K562 (cell line): ENCODE data around the gene AKAP12. TPM values are rescaled to one million over a fixed set of nuclear protein-coding genes. Genes with fewer than 3 reads are reported as not detected.

Source experiments
- BDP1 ChIP-seq: IDR thresholded peaks from 3 replicates; pipeline ENCODE4 v1.6.1; 2011; ENCODE audit not compliant: insufficient read length, insufficient read depth
- BRCA1 ChIP-seq, 2 experiments: fragments of 450-650 bp in 1 of 2; sonication (generic) in 1 of 2; formaldehyde crosslinking in 1 of 2; IDR thresholded peaks; 2 replicates each; pipeline versions ENCODE4 v1.5.0 to v1.6.1; 2017 to 2020; ENCODE audit warnings: mild to moderate bottlenecking in 1 of 2, missing genetic modification reagents in 1 of 2
- E2F3 ChIP-seq: fragments of 250-450 bp; sonication (Bioruptor Pico); IDR thresholded peaks from 2 replicates; pipeline ENCODE4 v1.4.0; 2020; ENCODE audit warnings: mild to moderate bottlenecking
- HNRNPLL ChIP-seq: fragments of 200-400 bp; formaldehyde crosslinking; IDR thresholded peaks from 2 replicates; pipeline ENCODE4 v1.6.1; 2017; ENCODE audit warnings: low read length, low read depth, mild to moderate bottlenecking; ENCODE audit not compliant: poor library complexity, severe bottlenecking
- HNRNPUL1 ChIP-seq: fragments of 200-400 bp; formaldehyde crosslinking; IDR thresholded peaks from 2 replicates; pipeline ENCODE4 v1.6.1; 2017; ENCODE audit warnings: low read length
- MYC ChIP-seq, 2 experiments: fragments of 250-450 bp in 1 of 2; sonication (Bioruptor Pico) in 1 of 2; IDR thresholded peaks; 2 replicates each; pipeline versions ENCODE4 v1.5.1 to v1.6.1; 2012 to 2021; ENCODE audit warnings: low read depth in 2 of 2, borderline replicate concordance in 1 of 2, improper control_type of control experiment in 1 of 2, low read length in 1 of 2, mild to moderate bottlenecking in 1 of 2, moderate library complexity in 1 of 2
- POLR2G ChIP-seq: fragments of 200-400 bp; formaldehyde crosslinking; IDR thresholded peaks from 2 replicates; pipeline ENCODE4 v1.6.1; 2017; ENCODE audit warnings: low read depth, mild to moderate bottlenecking, antibody characterized with exemption, low read length, moderate library complexity
- PRMT5 ChIP-seq: sonication (generic); formaldehyde crosslinking; IDR thresholded peaks from 2 replicates; pipeline ENCODE4 v1.5.0; 2020; ENCODE audit warnings: missing genetic modification reagents
- RAD21 ChIP-seq, 2 experiments: fragments of 250-450 bp in 1 of 2; fragments of 450-650 bp in 1 of 2; sonication (Bioruptor Pico) in 1 of 2; formaldehyde crosslinking in 1 of 2; IDR thresholded peaks in 1 of 2; conservative IDR thresholded peaks in 1 of 2; 2 replicates each; pipeline versions ENCODE4 v1.4.0 to v1.8.0; 2020 to 2022; ENCODE audit warnings: mild to moderate bottlenecking in 2 of 2, moderate library complexity in 1 of 2
- SAFB ChIP-seq: fragments of 200-400 bp; formaldehyde crosslinking; IDR thresholded peaks from 2 replicates; pipeline ENCODE4 v1.6.1; 2017; ENCODE audit warnings: low read depth, low read length, borderline replicate concordance
- SRF ChIP-seq, 2 experiments: fragments of 250-450, 450-650 bp in 1 of 2; sonication (Bioruptor Pico) in 1 of 2; sonication (generic) in 1 of 2; formaldehyde crosslinking; IDR thresholded peaks; 2 replicates each; pipeline versions ENCODE4 v1.5.0 to v1.5.1; 2020 to 2022; ENCODE audit warnings: mild to moderate bottlenecking in 1 of 2, missing genetic modification reagents in 1 of 2
- TEAD2 ChIP-seq: fragments of 450-650 bp; IDR thresholded peaks from 2 replicates; pipeline ENCODE4 v1.6.1; 2016; ENCODE audit warnings: missing genetic modification characterization, control low read depth, missing compliant biosample characterization
- ZBTB1 ChIP-seq: sonication (generic); formaldehyde crosslinking; IDR thresholded peaks from 2 replicates; pipeline ENCODE4 v1.8.1; 2023; ENCODE audit warnings: missing genetic modification reagents, low read depth, mild to moderate bottlenecking, borderline replicate concordance
- ZNF644 ChIP-seq: fragments of 200-800 bp; sonication (Bioruptor generic); IDR thresholded peaks from 2 replicates; pipeline ENCODE4 v1.6.1; 2016; ENCODE audit warnings: low read depth, missing genetic modification characterization, missing compliant biosample characterization
- polyA plus RNA-seq, 8 experiments: library from polyadenylated mRNA; depleted of rRNA in 4 of 8; stranded (reverse) in 5 of 8; unstranded in 3 of 8; fragments of >200 nt; fragmentation: Nextera tagmentation in 2 of 8; fragmentation: Illumina TruSeq in 1 of 8; extraction: Ambion mirVana in 2 of 8; extraction: Trizol in 1 of 8; gene quantifications; 2 replicates each; pipeline versions ENCODE4 v1.2.1 to v1.2.3, GENCODE V29; 2011 to 2014; ENCODE audit warnings: inconsistent platforms in 1 of 8, missing spikeins in 1 of 8
- total RNA-seq, 7 experiments: library from RNA; depleted of rRNA in 6 of 7; stranded (reverse); fragments of >200 nt in 6 of 7; fragmentation: Illumina TruSeq in 2 of 7; extraction: Trizol in 2 of 7; gene quantifications; 2 replicates each; pipeline versions ENCODE4 v1.2.1 to v1.2.3, GENCODE V29; 2011 to 2021; ENCODE audit warnings: low replicate concordance in 1 of 7
- TF ChIP-seq, protein P1 (sequence below): fragments of 250-450 bp; sonication (Bioruptor Pico); IDR thresholded peaks from 2 replicates; pipeline ENCODE4 v1.4.0; 2020; ENCODE audit warnings: mild to moderate bottlenecking, moderate library complexity
- TF ChIP-seq, protein P2 (sequence below): fragments of 250-450 bp; sonication (Bioruptor Pico); IDR thresholded peaks from 2 replicates; pipeline ENCODE4 v1.4.0; 2020; ENCODE audit warnings: mild to moderate bottlenecking, moderate library complexity, borderline replicate concordance
- TF ChIP-seq, protein P3 (sequence below): sonication (generic); formaldehyde crosslinking; IDR thresholded peaks from 2 replicates; pipeline ENCODE4 v1.8.1; 2023; ENCODE audit warnings: mild to moderate bottlenecking, missing genetic modification reagents

Gene AKAP12
- total and polyA plus RNA-seq, 9 of the 15 experiments (the other 6 are each of a cell fraction or from before 2014, with no cell fraction given): 0.08 to 2.0 (median 0.62) TPM

DNA sequence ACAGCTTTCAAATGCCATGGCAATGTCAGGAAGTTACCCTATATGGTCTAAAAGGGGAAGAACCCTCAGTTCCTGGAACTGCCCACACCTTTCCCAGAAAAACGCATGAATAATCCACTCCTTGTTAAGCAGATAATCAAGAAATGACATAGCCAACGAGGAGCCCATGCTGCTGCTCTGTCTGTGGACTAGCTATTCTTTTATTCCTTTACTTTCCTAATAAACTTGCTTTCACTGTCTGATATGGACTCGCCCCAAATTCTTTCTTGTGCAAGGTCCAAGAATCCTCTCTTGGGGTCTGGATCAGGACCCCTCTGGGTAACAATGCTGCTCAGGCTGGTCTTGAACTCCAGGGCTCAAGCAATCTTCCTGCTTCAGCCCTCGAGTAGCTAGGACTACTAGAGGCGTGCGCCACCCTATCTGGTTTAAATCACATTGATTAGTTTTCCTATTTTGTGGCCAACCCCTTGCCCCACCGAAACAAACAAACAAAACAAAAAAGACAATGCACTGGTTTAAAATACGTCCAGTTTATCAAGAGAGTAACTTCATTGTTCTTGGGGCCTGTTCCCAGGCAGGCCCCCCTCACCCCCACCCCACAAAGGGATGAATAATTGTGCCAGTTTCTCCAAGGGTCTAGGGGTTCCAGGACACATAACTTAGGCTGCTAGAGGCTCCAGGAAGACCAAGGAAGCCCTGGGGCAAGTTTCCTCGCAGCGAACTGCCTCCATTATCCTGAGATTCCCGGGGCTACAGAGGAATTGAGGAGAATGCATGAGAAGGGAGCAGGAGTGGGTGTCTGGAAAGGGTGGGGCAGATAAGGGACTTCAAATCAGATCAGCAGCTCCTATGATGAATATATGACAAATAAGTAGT is 10.1 kb upstream of the AKAP12 start (continued):
- TF ChIP-seq, protein P1, sequence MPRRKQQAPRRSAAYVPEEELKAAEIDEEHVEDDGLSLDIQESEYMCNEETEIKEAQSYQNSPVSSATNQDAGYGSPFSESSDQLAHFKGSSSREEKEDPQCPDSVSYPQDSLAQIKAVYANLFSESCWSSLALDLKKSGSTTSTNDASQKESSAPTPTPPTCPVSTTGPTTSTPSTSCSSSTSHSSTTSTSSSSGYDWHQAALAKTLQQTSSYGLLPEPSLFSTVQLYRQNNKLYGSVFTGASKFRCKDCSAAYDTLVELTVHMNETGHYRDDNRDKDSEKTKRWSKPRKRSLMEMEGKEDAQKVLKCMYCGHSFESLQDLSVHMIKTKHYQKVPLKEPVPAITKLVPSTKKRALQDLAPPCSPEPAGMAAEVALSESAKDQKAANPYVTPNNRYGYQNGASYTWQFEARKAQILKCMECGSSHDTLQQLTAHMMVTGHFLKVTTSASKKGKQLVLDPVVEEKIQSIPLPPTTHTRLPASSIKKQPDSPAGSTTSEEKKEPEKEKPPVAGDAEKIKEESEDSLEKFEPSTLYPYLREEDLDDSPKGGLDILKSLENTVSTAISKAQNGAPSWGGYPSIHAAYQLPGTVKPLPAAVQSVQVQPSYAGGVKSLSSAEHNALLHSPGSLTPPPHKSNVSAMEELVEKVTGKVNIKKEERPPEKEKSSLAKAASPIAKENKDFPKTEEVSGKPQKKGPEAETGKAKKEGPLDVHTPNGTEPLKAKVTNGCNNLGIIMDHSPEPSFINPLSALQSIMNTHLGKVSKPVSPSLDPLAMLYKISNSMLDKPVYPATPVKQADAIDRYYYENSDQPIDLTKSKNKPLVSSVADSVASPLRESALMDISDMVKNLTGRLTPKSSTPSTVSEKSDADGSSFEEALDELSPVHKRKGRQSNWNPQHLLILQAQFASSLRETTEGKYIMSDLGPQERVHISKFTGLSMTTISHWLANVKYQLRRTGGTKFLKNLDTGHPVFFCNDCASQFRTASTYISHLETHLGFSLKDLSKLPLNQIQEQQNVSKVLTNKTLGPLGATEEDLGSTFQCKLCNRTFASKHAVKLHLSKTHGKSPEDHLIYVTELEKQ (CRISPR knock-in tag): no peak
- TF ChIP-seq TEAD2 (tag) (no peak), E2F3 (no peak), PRMT5 (CRISPR knock-in tag) (no peak), POLR2G (no peak), BRCA1 (IDR thresholded peaks at IDR 0.05) (no peak), BRCA1 (CRISPR knock-in tag; IDR thresholded peaks at IDR 0.05) (no peak), SRF (CRISPR knock-in tag; IDR thresholded peaks at IDR 0.05) (peak; percentile 97 to 100), BDP1 (no peak), MYC (IDR thresholded peaks at IDR 0.05; ENCODE audit: low read depth, low read length) (no peak), MYC (CRISPR knock-in tag; IDR thresholded peaks at IDR 0.05; ENCODE audit: borderline replicate concordance, low read depth) (no peak), ZNF644 (tag) (no peak), ZBTB1 (CRISPR knock-in tag) (no peak), SAFB (no peak), RAD21 (CRISPR knock-in tag; conservative IDR thresholded peaks at IDR 0.05 in 1 of 2, IDR thresholded peaks at IDR 0.05 in 1 of 2) (no peak), HNRNPUL1 (no peak), HNRNPLL (no peak)
- TF ChIP-seq, protein P2, sequence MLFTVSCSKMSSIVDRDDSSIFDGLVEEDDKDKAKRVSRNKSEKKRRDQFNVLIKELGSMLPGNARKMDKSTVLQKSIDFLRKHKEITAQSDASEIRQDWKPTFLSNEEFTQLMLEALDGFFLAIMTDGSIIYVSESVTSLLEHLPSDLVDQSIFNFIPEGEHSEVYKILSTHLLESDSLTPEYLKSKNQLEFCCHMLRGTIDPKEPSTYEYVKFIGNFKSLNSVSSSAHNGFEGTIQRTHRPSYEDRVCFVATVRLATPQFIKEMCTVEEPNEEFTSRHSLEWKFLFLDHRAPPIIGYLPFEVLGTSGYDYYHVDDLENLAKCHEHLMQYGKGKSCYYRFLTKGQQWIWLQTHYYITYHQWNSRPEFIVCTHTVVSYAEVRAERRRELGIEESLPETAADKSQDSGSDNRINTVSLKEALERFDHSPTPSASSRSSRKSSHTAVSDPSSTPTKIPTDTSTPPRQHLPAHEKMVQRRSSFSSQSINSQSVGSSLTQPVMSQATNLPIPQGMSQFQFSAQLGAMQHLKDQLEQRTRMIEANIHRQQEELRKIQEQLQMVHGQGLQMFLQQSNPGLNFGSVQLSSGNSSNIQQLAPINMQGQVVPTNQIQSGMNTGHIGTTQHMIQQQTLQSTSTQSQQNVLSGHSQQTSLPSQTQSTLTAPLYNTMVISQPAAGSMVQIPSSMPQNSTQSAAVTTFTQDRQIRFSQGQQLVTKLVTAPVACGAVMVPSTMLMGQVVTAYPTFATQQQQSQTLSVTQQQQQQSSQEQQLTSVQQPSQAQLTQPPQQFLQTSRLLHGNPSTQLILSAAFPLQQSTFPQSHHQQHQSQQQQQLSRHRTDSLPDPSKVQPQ (CRISPR knock-in tag): no peak
- TF ChIP-seq, protein P3, sequence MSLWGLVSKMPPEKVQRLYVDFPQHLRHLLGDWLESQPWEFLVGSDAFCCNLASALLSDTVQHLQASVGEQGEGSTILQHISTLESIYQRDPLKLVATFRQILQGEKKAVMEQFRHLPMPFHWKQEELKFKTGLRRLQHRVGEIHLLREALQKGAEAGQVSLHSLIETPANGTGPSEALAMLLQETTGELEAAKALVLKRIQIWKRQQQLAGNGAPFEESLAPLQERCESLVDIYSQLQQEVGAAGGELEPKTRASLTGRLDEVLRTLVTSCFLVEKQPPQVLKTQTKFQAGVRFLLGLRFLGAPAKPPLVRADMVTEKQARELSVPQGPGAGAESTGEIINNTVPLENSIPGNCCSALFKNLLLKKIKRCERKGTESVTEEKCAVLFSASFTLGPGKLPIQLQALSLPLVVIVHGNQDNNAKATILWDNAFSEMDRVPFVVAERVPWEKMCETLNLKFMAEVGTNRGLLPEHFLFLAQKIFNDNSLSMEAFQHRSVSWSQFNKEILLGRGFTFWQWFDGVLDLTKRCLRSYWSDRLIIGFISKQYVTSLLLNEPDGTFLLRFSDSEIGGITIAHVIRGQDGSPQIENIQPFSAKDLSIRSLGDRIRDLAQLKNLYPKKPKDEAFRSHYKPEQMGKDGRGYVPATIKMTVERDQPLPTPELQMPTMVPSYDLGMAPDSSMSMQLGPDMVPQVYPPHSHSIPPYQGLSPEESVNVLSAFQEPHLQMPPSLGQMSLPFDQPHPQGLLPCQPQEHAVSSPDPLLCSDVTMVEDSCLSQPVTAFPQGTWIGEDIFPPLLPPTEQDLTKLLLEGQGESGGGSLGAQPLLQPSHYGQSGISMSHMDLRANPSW: no peak
